Measurements from ENCODE around the gene ELAC2.

DNA sequence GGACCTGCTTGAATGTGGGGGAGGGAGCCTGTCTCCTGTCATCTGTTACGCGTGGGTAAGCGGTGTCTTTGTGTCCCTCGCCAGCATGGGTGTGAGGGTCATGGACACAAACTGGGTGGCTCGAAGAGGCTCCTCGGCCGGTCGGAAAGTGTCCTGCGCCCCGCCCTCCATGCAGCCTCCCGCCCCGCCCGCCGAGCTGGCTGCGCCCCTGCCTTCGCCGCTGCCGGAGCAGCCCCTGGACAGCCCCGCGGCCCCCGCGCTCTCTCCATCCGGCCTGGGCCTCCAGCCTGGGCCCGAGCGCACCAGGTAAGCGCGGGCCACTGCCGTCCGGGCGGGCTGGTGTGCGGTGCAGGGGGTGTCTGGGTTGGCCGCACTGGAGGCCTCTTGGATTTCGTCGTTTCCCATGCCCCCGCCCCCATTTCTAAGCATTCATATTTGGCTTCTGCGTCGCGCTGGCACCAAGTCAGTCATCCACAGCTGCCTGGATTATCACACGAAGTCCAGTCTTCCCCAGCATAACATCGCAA lies 43.8 kb downstream of the ELAC2 start:
- TF ChIP-seq, protein P1, sequence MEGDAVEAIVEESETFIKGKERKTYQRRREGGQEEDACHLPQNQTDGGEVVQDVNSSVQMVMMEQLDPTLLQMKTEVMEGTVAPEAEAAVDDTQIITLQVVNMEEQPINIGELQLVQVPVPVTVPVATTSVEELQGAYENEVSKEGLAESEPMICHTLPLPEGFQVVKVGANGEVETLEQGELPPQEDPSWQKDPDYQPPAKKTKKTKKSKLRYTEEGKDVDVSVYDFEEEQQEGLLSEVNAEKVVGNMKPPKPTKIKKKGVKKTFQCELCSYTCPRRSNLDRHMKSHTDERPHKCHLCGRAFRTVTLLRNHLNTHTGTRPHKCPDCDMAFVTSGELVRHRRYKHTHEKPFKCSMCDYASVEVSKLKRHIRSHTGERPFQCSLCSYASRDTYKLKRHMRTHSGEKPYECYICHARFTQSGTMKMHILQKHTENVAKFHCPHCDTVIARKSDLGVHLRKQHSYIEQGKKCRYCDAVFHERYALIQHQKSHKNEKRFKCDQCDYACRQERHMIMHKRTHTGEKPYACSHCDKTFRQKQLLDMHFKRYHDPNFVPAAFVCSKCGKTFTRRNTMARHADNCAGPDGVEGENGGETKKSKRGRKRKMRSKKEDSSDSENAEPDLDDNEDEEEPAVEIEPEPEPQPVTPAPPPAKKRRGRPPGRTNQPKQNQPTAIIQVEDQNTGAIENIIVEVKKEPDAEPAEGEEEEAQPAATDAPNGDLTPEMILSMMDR (IDR thresholded peaks at IDR 0.05), result no peak
- no peak for TF ChIP-seq POLR2A (IDR thresholded peaks at IDR 0.05)
